Measurements from ENCODE around the gene IL2RA. TPM values are rescaled to one million over a fixed set of nuclear protein-coding genes. Genes with fewer than 3 reads are reported as not detected.

IL2RA gene
- total RNA-seq, 2 donors from 2014 or later = not detected

DNA sequence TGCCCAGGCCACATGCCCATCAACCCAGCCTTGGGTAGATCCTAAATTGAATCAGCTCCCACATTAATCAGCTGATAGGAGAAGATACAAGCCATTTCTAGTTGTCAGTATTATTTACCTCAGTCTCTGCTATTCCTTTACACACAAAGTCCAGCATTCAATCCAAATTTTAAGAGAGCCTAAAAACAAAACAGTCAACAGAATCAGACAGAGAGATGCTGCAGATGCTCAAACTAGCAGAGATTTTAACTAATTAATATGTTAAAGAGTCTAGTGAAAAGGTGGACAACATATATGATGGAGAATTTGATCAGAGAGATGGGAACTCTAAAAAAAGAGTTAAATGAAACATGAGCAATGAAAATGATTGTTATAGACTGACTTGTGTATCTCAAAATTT lies 70.5 kb downstream of the IL2RA start:
- no peaks in the 10 kb centered on the region for H3K36me3 Mint-ChIP-seq (ENCODE audit: low read depth)
- H3K27ac ChIP-seq (ENCODE audit: low read depth, low read length) = no peak overlapping the region
- H3K9me3 ChIP-seq (ENCODE audit: control insufficient read depth, low read length) = peaks cover 20% of the 10 kb centered on the region
- no peaks in the 10 kb centered on the region for H3K27me3 ChIP-seq (ENCODE audit: control insufficient read depth, insufficient read depth, low read length, poor library complexity, severe bottlenecking)
- DNase-seq = no peak
- no peaks in the 10 kb centered on the region for H3K36me3 ChIP-seq (ENCODE audit: control insufficient read depth, insufficient read depth, low read length)
- no peaks in the 10 kb centered on the region for H3K4me1 ChIP-seq (ENCODE audit: control insufficient read depth, insufficient read depth, low read length)
- H3K4me3 Mint-ChIP-seq = no peak overlapping the region
- TF ChIP-seq, protein P1, sequence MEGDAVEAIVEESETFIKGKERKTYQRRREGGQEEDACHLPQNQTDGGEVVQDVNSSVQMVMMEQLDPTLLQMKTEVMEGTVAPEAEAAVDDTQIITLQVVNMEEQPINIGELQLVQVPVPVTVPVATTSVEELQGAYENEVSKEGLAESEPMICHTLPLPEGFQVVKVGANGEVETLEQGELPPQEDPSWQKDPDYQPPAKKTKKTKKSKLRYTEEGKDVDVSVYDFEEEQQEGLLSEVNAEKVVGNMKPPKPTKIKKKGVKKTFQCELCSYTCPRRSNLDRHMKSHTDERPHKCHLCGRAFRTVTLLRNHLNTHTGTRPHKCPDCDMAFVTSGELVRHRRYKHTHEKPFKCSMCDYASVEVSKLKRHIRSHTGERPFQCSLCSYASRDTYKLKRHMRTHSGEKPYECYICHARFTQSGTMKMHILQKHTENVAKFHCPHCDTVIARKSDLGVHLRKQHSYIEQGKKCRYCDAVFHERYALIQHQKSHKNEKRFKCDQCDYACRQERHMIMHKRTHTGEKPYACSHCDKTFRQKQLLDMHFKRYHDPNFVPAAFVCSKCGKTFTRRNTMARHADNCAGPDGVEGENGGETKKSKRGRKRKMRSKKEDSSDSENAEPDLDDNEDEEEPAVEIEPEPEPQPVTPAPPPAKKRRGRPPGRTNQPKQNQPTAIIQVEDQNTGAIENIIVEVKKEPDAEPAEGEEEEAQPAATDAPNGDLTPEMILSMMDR (conservative IDR thresholded peaks at IDR 0.05) = no peak
- H3K4me1 Mint-ChIP-seq = no peaks in the 10 kb centered on the region
- no peak overlapping the region for H3K4me3 ChIP-seq (ENCODE audit: low read length)
- H3K27ac Mint-ChIP-seq = no peak overlapping the region
- peaks cover 22% of the 10 kb centered on the region for H3K9me3 Mint-ChIP-seq
- H3K27me3 Mint-ChIP-seq (ENCODE audit: insufficient read depth) = peaks cover 3% of the 10 kb centered on the region
- no peak overlapping the region for H3K9ac ChIP-seq (ENCODE audit: extremely low read depth, low read length, poor library complexity, severe bottlenecking)

DNA sequence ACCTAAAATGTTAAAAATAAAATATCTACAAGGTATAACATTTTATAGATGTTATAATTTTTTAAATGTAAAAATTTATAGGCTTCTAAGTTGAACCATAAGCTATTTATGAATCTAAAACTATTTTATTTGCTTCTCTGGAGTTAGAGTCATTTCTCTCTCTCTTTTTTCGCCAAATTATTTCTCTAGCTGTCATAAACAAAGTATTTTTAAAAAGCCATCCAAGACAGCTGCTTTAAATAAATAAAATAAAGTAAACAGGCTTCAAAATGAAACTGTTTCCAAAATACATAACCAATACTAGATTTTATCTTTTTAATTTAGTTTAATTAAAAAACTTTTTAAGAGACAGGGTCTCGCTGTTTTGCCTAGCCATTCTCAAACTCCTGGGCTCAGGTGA lies 72.4 kb downstream of the IL2RA start:
- peaks cover 3% of the 10 kb centered on the region for H3K27me3 Mint-ChIP-seq (ENCODE audit: insufficient read depth)
- H3K4me3 ChIP-seq (ENCODE audit: low read length) = no peak overlapping the region
- no peaks in the 10 kb centered on the region for H3K27me3 ChIP-seq (ENCODE audit: control insufficient read depth, insufficient read depth, low read length, poor library complexity, severe bottlenecking)
- H3K9me3 Mint-ChIP-seq = peaks cover 22% of the 10 kb centered on the region
- H3K4me1 Mint-ChIP-seq = no peaks in the 10 kb centered on the region
- H3K4me3 Mint-ChIP-seq = no peak overlapping the region
- no peak for DNase-seq
- H3K36me3 ChIP-seq (ENCODE audit: control insufficient read depth, insufficient read depth, low read length) = no peaks in the 10 kb centered on the region
- peaks cover 20% of the 10 kb centered on the region for H3K9me3 ChIP-seq (ENCODE audit: control insufficient read depth, low read length)
- no peaks in the 10 kb centered on the region for H3K4me1 ChIP-seq (ENCODE audit: control insufficient read depth, insufficient read depth, low read length)
- H3K27ac Mint-ChIP-seq = no peak overlapping the region
- TF ChIP-seq, protein P1 (conservative IDR thresholded peaks at IDR 0.05) = no peak
- H3K9ac ChIP-seq (ENCODE audit: extremely low read depth, low read length, poor library complexity, severe bottlenecking) = no peak overlapping the region
- no peak overlapping the region for H3K27ac ChIP-seq (ENCODE audit: low read depth, low read length)
- WGBS, 2 experiments (ENCODE audit: insufficient coverage in 1 of 2, insufficient read length in 1 of 2) = 91% methylated on average over 2 of the region's 2 CpGs; no CpG with 5 or more reads in 1 of the 2 experiments
- H3K36me3 Mint-ChIP-seq (ENCODE audit: low read depth) = no peaks in the 10 kb centered on the region

DNA sequence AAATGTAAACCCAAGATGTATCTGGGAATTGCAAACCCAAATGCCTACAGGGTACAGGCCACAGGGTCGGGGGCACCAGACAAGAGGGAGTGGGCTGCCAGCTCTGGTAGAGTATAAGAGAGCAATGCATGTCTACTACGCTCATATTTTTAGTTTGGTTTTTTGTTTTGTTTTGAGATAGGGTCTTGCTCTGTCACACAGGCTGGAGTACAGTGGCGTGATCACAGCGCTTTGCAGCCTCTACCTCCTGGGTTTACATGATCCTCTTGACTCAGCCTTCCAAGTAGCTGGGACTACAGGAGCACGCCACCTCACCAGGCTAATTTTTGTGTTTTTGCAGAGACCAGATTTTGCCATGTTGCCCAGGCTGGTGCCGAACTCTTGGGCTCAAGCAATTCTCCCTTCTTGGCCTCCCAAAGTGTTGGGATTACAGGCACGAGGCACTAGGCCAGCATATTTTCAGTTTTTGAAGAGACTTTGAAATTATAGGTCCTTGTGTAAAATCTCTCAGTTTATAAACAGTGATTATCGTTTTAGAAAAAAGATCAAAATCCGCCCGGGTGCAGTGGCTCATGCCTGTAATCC lies 73.7 kb downstream of the IL2RA start:
- Mint-ChIP-seq H3K36me3 (ENCODE audit: low read depth) (no peaks in the 10 kb centered on the region), H3K27ac (no peak overlapping the region), H3K9me3 (peaks cover 22% of the 10 kb centered on the region), H3K27me3 (ENCODE audit: insufficient read depth) (peaks cover 10% of the 10 kb centered on the region), H3K4me3 (no peak overlapping the region), H3K4me1 (no peaks in the 10 kb centered on the region)
- DNase-seq = no peak
- Histone ChIP-seq H3K4me3 (ENCODE audit: low read length) (no peak overlapping the region), H3K9me3 (ENCODE audit: control insufficient read depth, low read length) (peaks cover 18% of the 10 kb centered on the region), H3K27me3 (ENCODE audit: control insufficient read depth, insufficient read depth, low read length, poor library complexity, severe bottlenecking) (no peaks in the 10 kb centered on the region), H3K27ac (ENCODE audit: low read depth, low read length) (no peak overlapping the region), H3K4me1 (ENCODE audit: control insufficient read depth, insufficient read depth, low read length) (no peaks in the 10 kb centered on the region), H3K9ac (ENCODE audit: extremely low read depth, low read length, poor library complexity, severe bottlenecking) (no peak overlapping the region), H3K36me3 (ENCODE audit: control insufficient read depth, insufficient read depth, low read length) (no peaks in the 10 kb centered on the region)
- 91 to 94% methylated on average over 7 to 10 of the region's 10 CpGs for WGBS, 2 experiments (ENCODE audit: insufficient coverage in 1 of 2, insufficient read length in 1 of 2)
- TF ChIP-seq, protein P1 (conservative IDR thresholded peaks at IDR 0.05) = no peak

Measured in endodermal cell (in vitro differentiated cells).